ENCODE measurements around the gene RIMS4. TPM values are rescaled to one million over a fixed set of nuclear protein-coding genes. Genes with fewer than 3 reads are reported as not detected.

Gene RIMS4
- total and polyA plus RNA-seq, 2 of the 8 experiments (the other 6 are each of a cell fraction or from before 2014, with no cell fraction given) = 13.3 to 44.2 TPM

DNA sequence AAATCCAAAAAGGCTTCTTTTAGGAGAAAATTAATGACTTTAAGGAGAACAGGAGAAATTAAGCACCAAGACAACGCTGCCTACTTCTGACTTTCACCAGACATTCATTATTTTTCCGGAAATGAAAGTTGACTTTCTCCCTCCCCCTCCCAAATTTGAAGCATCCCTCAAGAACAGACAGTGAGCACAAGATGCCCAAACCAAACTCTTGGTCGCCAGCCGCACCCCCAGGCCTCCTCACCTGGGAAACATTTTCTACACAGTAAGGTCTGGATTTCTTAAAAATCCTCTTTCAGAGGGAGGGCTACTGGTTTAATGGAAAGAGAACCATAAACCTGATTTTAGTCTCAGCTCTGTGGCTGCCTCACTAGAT is 2.7 kb downstream of the RIMS4 start (continued):
- TF ChIP-seq, protein P1, sequence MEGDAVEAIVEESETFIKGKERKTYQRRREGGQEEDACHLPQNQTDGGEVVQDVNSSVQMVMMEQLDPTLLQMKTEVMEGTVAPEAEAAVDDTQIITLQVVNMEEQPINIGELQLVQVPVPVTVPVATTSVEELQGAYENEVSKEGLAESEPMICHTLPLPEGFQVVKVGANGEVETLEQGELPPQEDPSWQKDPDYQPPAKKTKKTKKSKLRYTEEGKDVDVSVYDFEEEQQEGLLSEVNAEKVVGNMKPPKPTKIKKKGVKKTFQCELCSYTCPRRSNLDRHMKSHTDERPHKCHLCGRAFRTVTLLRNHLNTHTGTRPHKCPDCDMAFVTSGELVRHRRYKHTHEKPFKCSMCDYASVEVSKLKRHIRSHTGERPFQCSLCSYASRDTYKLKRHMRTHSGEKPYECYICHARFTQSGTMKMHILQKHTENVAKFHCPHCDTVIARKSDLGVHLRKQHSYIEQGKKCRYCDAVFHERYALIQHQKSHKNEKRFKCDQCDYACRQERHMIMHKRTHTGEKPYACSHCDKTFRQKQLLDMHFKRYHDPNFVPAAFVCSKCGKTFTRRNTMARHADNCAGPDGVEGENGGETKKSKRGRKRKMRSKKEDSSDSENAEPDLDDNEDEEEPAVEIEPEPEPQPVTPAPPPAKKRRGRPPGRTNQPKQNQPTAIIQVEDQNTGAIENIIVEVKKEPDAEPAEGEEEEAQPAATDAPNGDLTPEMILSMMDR (IDR thresholded peaks at IDR 0.05; ENCODE audit: control extremely low read depth in 1 of 3, insufficient read depth in 1 of 3, low read depth in 1 of 3, low read length in 3 of 3) = no peak
- no peak for TF ChIP-seq YY1 (IDR thresholded peaks at IDR 0.05; ENCODE audit: low read depth, low read length)
- TF ChIP-seq KDM1A (IDR thresholded peaks at IDR 0.05; ENCODE audit: borderline replicate concordance, low read length) = no peak
- no peak for TF ChIP-seq TBP (IDR thresholded peaks at IDR 0.05; ENCODE audit: low read depth, low read length)

Measured in H1 (cell line).